DMS79 (cell line): ENCODE measurements around the gene PGLYRP2.
A peak's percentile ranks its signal among the peaks of the same experiment; 100 is the strongest.

Source experiments
- DNase-seq: peaks from one replicate; lab custom pipeline; 2025; lab: John Stamatoyannopoulos, UW

PGLYRP2 gene

DNA sequence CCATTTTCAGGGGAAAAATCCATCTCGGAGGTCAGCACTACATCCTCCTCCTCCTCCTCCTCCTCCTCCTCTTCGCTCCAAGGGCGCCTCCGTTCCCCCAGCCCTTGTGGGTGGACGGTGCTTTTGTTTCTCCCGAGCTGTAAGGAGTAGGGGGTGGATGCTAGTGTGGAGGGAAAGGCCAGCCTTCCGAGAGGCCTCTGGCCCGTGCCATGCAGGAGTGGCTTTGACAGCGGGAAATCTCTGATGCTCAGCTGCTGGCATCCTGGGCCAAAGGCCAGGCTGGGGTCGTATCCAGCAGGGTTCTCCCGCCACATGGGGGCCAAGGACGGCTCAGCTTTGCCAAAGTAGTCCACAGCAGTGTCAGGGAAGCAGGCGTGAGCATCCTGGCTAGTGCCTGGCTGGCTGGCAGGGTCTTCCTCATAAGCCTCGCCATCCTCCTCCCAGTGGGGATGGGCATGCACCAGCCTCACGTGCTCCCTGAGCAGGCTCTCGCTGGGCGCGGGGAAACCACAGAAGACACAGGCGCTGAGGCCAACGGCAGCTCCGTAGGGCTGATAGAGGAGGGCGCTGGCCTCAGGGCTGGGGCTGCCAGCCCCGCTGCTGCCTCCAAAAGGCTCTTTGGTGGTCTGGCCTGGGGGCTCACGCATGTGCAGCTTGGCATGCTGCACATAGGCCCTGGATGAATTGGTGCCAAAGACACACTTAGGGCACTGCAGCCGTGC, 40.1 kb downstream of the PGLYRP2 start:
- no peak for DNase-seq

DNA sequence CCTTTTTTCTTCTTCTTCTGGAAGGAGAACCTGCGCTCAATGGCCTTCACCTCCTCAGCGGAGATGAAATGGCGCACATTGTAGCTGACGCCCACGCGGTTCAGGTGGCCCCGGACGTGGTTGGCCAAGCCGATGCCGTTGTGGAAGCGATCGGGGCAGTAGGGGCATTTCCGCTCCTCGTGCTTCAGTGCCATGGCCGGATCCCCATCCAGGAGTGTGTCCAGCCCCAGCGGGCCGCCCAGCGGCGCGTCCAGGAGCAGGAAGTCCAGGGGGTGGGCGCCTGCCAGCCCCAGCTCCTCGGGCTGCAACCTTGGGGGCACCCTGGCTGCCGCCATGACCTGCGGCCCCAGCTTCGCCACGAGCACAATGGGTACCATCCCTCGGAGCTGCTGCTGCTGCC, 40.7 kb downstream of the PGLYRP2 start:
- no peak for DNase-seq

DNA sequence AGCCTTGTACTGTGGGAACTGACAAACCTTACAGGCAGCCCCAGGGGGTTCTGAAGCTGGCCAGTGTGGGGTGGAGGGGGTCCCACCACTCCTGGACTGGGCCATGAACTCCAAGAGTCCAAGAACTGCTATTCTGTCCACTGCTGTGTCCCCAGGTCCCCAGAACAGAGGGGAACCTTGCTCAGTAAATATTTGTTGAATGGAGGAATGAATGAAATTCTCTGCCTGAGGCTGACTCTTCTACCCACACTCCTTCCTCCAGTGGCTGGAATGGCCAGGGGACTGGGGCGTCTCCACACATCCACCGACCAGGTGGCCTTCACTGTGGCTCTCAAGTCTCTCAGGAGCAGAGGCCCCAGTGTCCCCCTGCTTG, 41.2 kb downstream of the PGLYRP2 start:
- no peak for DNase-seq

DNA sequence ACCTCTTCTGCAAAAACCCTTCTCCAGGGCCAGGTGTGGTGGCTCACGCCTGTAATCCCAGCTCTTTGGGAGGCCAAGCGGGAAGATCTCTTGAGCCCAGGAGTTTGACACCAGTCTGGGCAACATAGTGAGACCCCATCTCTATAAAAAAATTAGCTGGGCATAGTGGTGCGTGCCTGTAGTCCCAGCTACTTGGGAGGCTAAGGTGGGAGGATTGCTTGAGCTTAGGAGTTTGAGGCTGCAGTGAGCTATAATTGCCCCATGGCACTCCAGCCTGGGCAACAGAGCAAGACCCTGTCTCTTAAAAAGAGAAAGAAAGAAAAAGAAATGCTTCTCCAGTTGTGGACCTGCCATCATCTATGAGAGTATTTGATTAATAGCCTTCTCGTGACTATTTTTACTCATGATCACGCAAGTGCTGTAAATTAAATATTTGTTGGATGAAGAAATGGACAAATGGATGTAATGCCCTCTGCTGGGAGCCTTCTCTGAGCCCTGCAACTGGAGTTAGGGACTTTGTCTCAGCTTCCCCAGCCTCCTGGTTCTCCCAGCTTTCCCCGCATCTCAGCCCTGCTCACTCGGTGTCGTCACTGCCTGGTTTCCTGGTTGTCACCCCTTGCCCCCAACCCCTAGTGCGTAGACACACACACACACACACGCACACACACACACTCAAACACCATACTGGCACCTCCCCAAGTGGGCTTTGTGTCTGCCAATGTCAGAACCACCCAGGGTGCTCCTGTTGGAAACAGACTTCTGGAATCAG, 41.8 kb downstream of the PGLYRP2 start:
- DNase-seq: no peak

DNA sequence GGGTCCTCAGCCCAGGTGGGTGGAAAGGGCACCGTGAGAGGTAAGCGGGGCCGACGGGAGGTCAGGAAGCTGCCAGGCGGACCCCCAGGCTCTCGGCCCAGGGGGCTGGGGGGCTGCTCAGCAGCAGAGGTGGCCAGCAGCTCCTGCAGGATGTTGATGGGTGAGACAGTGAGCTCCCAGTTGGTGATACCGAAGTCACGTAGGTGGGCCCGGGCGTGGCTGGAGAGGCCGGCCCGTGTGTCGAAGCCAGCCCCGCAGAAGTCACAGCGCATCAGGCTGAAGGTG, 42.5 kb downstream of the PGLYRP2 start:
- DNase-seq: no peak

DNA sequence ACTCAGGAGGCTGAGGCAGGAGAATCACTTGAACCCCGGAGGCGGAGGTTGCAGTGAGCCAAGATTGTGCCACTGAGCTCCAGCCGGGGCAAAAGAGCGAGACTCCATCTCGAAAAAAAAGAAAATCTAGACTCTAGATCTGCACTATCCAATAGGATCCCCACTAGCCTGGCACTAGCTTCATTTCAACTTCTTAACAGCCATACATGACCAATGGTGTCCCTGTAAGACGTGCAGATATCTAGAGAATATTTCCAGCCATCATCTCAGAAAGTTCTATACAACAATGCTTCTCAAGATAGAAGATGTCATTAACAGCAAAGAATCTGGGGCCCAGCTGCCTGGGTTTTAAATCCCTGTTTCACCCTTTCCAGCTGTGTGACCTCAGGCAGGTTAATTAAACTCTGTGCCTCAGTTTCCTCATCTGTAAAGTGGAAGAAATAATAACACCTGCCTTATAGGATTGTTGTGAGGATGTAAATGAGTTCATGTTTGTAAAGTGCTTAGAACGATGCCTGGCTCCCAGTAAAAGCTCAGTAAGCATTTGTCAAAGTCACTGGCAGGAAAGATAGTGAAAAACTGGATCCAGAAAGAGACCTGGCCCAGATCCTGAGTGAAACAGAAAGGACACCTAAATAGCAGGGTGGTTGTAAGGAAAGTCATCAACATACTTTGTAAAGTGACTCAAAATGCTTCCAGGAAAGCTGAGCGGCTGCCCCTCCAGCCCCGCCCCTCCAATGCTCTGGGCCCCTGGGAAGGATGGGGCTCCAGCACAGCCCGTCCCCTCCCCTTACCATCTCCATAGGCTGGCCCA, 43.1 kb downstream of the PGLYRP2 start:
- DNase-seq: no peak

DNA sequence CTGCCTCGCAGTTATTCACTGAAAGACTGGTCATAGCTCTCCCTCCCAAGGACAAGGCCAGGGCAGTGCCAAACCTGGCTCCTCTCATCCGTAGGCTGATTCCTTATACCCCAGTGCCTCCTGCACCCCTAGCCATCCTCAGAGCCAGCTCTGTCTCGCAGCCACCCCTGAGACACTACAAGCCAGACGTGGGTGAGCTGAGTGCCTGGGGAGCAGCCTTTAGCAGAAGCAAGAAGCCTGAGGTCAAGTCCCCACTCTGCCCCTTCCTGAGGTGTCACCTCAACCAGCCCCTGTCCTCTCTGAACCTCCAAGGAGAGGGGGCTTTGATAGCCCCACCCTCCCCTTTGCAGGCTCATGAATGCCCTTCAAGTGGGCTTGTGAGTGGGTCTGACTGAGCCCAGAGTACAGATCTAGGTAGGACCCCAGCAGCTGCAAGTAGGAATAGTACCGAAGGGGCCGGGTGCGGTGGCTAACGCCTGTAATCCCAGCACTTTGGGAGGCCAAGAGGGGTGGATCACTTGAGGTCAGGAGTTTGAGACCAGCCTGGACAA, 45.7 kb downstream of the PGLYRP2 start:
- no peak for DNase-seq

DNA sequence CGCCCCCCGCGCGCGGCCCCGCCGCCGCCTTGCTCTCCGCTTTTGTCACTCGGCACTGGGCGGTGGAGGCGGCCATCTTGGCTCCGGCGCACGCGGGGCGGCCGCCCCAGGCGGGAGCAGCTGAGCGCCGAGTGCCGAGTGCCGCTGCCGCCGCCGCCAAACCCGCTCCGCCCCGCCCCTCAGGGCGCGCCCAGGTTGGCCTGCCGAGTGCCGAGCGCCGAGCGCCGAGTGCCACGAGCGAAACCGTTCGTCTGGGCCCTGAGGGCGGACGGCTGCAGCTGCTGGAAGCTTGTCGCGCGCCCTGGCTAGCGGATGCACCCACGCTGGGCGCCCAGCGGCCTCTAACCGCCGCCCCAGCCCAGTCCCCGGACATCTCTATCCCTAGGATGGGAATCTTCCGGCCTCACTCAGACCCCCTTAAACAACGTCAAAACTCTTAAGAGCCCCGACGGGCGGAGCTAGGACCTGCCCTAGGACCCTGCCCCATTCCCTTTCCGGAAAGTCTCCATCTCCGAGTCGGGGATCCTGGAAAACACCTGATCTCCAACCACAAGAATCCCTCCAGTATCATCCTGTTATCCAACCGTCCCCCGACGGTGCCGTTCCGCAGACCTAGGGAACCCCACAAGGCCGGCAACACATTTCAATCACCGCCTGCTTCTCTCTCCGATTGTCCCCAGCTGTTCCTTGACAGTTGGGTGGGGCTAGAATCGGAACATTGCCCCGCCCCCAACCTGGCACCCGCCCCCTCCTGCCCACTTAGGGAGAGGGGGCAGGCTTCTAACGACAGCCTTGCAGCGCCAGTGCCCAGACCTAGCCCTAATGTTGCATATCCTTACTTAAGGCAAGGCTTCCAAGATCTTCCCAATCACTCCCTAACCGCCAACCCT, 46.4 kb downstream of the PGLYRP2 start:
- DNase-seq: peak; percentile 69

DNA sequence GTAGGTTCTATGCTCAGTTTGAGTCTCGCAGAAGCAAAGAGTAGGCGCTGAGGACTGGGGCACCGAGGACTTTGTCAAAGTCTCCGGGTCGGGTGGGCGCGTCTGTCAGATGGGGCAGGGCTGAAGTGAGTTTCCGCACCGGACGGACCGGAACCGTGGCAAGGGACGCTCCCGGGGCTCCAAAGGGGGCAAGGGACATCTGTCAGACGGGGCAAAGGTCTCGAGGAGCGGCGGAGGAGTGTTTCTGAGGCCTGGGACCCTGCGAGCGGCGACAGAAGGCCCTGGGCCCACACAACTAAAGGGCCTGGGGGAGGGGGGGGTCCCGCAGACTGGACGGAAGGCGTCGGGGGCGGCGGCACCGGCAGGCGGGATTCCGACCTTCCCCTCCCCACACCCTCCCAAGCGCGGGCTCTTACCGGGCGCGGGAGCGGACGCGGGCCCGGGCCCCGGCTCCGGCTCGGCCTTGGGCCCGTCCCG, 47.2 kb downstream of the PGLYRP2 start:
- no peak for DNase-seq

DNA sequence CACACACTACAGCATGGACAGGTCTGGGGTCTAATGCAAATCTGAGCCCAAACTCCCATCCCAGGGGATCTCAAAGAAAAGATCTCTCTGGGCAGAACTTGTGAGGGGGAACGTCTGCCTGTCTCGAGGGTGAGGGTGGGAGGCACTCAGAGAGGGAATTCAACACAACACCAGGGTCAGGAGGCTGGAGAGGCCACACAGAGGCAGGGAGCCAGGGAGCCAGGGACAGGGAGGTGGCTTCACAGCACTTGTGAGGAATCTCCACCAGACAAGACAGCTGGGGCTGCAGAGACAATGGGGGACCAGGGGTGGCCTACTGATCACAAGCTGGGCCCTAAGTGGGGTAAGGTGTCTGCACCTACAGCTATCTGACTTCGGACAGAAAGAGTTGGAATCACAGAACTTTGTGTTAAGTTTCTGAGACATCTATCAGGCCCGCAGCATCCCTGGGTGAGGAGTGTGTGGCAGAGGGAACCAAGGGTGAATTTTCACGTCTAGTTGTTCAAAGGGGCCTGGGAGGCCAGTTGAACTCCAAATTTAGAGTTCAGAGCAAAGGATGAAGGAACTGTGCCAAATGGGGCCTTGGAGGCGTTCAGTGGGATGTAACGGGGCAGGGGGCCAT, 47.8 kb downstream of the PGLYRP2 start:
- DNase-seq: no peak

DNA sequence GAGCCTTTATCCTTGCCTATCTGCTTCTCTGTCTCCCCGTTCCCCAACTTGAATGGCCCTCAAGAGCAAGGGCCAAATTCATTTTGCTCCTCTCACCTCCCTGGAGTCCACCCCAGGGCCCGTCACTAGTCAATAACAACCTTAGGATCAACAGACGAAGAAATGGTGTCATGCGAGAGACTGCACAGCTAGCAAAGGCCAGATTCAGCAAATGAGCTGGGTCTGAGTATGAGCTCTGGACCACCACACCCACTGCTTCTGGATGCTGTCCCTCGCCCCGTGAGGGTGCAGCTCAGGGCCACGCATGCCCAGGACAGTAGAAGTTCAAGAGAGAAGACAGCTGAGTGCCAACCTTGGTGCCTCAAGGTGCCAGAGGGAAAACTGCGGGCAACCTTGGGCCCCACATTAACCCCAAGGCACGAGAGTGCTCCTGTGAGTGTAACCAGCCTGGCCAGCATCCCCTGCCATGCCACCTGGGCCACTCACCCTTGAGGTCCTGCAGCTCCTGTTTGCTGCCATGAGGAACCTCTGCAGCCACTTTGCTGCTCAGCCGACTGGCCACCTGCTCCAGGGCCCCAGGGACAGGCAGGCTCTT, 48.7 kb downstream of the PGLYRP2 start:
- no peak for DNase-seq

DNA sequence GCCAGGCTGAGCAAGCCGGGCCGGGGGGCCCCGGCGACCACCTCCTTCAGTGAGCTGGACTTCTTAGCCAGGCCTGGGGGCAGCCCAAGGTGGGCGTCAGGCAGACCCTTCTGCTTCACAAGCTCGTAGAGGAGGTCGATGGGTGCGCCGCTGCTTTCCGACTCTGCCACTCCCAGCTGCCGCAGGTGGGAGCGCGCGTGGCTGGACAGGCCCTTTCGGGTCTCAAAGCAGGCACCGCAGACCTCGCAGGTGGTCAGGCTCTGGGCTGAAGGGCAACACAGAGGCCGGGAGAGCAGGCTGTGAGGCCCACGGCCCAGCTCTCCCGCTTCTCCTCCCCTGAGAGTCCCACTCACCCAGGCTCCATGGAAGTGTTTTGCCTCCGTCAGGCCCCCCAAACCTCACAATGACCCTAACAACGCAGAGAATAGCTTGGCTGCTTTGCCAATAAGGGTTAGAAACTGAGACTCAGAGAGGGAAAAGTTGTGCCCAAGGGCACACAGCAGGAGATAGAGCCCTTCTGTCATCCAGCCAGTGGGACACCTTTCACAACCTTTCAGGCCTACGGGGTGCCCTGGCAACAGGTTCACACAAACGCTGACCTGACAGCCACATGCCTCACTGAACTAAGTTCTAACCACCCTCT, 49.4 kb downstream of the PGLYRP2 start:
- no peak for DNase-seq

DNA sequence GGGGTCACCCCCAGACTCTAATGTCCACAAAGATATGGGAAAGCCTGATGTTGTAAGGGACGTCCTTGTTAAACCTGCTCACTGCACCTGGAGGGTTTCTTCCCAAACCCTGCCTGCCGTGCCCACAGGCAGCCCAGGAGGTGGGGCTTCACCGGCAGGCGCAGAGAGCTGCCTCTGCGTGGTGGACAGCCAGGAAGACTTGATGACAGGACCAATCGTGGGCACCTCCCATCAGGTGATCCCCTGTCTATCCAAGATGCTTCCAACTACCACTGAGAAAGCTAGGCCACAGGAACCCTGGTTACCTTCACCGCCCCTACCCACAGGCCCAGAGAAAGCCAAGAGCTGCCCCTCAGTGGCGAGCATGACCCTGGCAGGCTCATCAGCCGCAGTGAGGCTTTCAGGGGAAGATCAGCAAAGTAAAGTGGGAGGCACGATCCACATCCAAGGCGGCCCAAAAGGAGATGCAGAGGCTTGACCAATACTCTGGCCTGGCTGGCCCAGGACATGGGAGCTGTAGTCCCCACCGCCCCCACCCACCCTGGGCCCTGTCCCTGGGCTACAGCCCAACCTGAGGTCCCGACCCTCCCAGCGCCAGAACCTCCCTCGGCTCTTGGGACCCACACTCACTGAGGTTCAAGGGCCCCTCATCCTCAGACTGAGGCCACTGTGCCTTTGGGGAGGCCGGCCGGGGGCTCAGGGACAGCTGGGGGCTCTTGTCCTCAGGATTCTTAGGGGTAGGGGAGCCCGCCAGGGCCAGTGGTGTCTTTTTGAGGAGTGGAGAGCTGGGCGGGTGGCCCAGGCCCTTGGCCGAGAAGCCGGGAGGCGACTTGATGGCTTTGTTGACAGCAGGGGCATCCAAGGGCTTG, 50.1 kb downstream of the PGLYRP2 start:
- no peak for DNase-seq

DNA sequence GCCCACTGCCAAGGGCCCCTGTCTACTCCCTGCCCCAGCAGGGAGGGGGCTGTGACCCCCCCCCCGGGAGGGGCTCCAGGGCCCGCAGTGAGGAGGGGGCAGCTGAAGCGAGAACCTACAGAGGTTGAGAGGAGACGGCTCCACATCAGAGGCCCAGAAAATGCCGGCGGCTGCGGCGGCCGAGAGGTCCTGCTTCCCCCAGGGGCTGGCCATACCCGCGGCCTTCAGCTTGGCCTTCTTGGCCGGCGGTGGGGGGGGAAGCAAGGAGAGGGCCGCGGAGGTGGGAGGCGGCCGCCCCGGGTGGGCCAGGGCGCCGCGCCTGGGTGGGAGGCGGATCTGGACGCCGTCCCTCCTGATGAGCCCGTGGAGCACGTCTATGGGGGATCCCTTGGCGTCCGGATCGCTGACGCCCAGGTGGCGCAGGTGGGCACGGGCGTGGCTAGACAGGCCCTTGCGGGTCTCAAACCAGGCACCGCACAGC, 51.3 kb downstream of the PGLYRP2 start:
- no peak for DNase-seq

DNA sequence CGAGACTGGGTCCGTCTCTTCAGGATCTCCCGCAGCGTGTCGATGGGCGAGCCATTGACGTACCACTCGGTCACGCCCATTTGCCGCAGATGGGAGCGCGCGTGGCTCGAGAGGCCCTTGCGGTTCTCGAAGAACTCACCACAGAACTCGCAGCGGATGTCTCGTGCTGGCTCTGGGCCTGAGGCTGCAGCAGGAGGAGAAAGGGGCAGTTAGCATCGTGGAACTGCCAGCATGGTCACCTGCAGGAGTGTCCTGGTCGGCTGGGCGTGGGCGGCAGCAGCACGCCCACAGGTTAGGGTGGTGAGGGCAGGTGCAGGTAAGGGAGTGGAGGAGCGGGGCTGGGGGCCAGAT, 52.0 kb downstream of the PGLYRP2 start:
- DNase-seq: no peak

DNA sequence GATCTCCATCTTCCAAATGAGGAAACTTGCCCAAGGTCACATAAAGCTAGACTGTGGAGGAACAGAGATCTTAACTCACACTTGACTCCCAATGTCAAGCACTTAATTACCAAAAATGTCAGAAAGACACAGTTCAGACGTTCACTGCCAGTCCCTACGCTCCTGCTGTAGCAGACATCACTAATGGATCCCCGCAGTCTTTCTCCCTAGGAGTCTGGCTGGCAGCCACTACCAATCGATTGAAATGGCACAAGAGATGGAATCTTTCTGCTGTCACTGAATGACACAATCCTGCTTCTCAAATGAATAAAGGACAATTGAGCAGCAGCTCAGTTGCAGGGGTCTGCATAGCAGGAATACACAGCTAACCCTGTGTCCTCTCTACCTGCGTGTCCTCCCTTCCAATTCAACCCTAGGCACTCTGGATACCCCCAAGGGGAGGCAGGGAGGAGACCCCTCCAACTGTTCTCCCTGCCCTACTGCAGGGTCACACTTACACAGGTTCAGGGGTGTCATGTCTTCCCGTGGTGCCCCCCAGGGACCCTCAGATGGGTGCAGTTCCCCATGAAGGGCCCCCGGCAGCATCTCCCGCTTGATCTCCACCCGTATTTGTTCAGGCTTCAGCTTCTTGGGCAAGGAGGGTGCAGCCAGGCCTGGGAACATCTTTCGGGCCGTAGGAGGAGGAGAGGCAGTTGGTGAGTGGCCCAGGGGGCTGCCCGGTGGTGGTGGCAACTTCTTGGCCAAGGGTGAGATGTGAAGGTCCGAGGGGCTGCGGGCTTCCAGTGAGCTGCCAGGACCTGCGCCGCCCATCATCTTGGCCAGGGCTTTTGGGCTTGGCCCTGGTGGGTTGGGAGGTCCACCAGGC, 52.6 kb downstream of the PGLYRP2 start:
- DNase-seq: no peak

DNA sequence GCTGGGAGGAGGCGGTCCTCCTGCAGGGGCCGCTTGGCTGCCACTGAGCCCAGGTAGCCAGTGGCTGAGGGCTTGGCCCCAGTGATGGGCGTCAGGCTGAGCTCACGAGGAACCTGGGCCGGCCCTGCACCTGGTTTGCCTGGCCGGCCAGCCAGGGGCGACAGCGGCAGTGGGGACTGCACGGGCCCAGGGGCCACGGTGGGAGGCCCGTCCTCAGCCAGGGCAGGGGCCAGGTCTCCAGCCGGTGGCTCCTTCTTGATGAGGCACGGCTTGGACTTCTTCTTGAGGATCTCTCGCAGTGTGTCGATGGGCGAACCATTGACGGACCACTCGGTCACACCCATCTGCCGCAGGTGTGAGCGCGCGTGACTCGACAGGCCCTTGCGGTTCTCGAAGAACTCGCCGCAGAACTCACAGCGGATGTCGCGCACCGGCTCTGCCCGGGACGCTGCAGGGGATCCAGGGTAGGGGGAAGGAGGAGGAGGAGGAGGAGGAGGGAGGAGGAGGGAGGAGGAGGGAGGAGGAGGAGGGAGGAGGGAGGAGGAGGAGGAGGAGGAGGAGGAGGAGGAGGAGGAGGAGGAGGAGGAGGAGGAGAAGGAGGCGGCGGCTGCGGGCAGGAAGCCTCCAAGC, 53.9 kb downstream of the PGLYRP2 start:
- DNase-seq: no peak
